ENCODE results near the gene FBN1.

FBN1 gene

DNA sequence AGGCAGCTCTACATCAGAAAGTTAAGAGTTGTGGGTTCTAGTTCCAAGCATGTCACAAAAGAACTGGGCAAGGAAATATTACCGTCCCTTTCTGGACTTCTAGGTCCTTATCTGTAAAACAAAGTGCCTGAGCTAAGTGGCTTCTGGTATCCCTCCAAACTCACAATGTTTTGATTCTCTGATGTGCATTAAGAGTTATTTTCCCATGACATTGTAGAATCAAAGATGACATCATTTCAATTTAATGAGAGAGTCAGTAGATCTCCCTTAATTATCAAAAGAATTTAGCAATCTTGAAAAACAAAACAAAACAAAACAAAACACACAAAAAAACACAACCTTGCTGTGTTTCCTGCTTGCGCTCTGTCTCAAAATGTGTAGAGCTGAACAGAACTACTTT, 225.6 kb downstream of the FBN1 start:
- no peak for DNase-seq

- DNase-seq, result no peak
Measured at GRCh38 chr15:48418343-48418742, 227.2 kb downstream of the FBN1 start.

DNA sequence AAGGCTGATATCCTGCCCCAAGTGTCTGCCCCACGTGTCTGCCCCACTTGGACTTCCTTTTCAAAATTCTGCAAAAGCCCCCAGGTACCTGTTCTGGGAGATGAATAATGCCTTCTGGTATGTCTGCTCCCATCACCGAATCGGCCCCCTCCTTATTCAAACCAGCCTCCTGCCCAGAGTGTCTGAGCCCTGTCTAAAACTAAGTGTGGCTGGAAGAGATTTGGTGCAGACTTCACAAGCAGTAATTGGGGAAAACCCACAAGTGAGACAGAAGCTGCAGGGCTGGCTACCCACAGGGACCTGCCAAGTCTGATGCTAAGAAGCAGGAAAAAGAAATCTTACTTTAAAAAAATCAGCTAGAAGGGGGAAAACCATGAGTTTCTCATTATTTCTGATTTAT, 229.2 kb downstream of the FBN1 start:
- no peak for DNase-seq

- no peak for DNase-seq
Measured at GRCh38 chr15:48415036-48415886, 230.2 kb downstream of the FBN1 start.

GRCh38 chr15:48414015-48414414, 231.5 kb downstream of the FBN1 start:
- no peak for DNase-seq

- no peak for DNase-seq
Measured at GRCh38 chr15:48413304-48413703, 232.2 kb downstream of the FBN1 start.

- no peak for DNase-seq
Measured at GRCh38 chr15:48411971-48412591, 233.4 kb downstream of the FBN1 start.

- no peak for DNase-seq
Measured at GRCh38 chr15:48409623-48410022, 235.9 kb downstream of the FBN1 start.

GRCh38 chr15:48408327-48408726, 237.2 kb downstream of the FBN1 start:
- no peak for DNase-seq

- DNase-seq, result no peak
Measured at GRCh38 chr15:48407646-48408045, 237.9 kb downstream of the FBN1 start.

DNA sequence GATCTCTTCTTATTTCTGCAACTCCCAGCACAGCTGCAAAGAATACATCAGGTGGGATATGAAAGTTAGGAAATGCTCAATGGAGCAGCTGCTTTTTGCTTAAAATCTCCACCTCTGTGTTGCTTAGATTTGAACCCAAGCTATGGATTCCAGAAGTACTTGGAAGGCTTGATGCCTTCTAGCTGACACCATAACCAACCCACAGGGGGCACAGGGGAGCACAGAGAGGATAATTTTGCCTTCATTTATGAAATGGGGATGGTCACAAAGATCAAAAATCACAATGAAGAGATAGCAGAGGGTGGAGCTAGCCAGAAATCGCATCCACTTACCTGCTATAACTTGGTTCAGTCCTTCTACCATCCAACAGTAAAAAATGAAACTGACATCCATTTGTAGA, 238.6 kb downstream of the FBN1 start:
- DNase-seq, result peak; percentile 9

DNA sequence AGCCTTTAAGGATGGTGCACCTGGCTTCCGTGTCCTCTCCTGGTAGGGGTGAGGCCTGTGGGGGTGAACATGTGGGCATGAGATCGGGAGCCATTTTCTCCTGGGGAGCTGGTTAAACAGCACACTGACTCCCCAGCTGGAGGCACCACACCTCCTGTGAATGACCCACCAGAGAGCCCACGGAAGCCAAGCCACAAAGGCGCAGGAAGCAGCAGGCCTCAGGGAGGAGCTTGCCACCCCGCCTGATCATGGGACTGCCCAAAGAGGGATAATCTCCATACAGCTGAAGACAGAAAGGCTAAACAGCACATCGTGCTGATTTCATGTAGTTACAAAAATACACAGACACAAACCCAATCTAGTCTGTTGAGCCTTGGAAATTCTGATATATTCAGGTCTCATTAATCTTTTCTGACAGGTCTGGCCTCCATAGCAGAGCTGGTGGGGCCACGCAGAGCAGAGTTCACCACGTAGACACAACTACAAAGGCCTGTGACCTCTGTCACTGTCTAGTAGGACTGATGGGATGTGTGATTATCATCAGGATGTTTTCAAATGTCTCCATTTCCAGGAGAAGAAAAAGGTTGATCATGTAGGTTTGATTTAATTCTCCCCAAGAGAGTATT, 239.1 kb downstream of the FBN1 start:
- DNase-seq, result no peak

DNA sequence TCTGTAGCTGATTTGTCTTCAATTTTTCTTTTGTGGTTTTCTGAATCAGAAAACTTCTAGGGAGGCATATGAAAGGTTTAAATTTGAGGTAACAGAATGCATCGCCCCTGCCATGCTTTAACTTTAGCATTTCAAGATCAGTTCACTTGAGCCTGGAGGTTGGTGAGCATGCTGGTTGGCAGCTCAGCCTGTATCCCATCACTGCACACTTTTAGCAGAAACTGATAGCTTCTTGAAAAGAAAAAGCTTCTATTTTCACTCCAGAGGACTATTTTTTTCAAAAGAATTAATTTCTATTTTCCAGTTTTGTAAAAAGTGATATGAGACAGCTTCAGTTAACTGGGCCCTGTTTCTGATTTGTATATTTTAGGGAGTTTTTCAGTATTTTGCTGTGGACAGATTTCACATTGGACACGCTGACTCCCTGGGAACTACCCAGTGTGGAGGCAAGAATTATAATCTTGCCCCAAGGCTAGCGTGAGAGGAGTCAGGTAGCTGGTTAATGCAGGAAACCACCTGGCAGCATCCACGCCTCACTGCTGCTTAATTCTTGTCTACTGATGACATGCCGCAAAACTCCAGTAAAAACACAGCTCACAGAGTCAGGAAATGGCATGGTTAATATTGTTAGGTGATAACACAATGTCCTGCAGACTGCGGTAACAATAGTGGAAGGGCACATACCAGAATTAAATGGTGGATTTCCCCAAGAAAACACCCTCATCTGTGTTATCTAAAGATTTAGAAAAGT, 242.9 kb downstream of the FBN1 start:
- DNase-seq, result peak; percentile 53

DNA sequence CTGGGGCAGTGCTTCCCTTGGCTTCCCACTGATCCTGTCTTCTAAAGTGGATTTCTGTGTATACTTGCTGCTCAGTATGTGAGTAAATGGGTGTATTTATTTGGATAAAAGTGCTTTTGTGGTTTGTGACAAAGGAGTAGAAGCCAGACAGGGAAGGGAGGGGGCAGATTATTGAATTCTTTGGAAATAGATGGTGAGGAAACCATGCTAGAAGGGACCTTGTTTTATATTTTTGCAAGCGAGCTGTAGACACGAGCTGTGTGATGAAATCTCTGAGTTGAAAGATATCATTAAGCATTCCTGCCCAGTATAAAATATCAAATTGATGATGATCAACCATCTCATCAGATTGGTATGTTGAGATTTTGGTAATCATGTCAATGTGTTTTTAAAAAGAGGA, 245.4 kb downstream of the FBN1 start:
- peak; percentile 40 for DNase-seq

DNA sequence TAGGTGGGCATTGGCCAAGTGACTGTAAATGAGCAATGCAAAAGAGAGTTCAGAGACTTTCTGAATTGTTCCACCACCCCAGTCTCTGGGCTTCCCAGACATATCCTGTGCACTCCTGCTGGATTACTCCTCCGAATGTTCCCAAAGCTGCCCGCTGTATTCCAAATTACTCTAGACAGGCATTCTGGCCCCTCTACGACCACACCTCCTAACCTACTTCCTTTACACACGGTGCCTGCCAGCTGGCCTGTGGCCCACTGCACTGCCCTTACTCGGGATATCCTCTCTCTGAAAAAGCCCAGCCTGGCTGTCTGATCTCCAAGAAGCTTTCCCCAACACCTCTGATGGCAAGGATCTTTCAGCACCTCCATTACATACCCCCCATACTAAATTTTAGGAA, 247.7 kb downstream of the FBN1 start:
- no peak for DNase-seq

GRCh38 chr15:48396020-48396419, 249.5 kb downstream of the FBN1 start:
- no peak for DNase-seq

DNA sequence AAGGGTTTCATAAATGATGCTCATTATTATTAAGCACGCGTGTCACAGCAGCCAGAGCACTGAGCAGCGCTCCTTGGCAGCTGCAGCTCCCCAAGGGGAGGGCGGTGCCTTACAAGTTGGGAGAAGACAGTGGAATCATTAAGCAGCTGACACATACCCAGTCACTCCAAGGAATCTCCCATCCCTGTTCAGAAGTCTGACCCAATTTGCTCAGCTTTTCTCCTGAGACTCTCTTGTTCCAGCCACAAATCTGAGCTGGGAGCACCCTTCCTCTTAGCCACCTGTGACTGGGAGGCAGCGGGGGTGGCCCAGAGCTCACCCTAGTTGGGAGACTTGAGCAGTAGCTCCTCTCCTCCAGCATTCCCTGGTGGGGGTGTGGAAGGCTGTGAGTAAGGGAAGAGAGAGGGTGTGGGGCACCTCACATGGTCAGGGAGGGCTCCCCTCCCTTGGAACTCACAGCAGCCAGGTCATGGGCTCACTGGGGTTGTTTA, 249.9 kb downstream of the FBN1 start:
- DNase-seq, result peak; percentile 9

- DNase-seq, result peak; percentile 9
Measured at GRCh38 chr15:48394970-48395369, 250.5 kb downstream of the FBN1 start.

GRCh38 chr15:48393645-48394506, 251.6 kb downstream of the FBN1 start:
- peak; percentile 98 for DNase-seq

GRCh38 chr15:48392356-48392755, 253.2 kb downstream of the FBN1 start:
- peak; percentile 68 for DNase-seq

GRCh38 chr15:48391950-48392349, 253.6 kb downstream of the FBN1 start:
- no peak for DNase-seq

DNA sequence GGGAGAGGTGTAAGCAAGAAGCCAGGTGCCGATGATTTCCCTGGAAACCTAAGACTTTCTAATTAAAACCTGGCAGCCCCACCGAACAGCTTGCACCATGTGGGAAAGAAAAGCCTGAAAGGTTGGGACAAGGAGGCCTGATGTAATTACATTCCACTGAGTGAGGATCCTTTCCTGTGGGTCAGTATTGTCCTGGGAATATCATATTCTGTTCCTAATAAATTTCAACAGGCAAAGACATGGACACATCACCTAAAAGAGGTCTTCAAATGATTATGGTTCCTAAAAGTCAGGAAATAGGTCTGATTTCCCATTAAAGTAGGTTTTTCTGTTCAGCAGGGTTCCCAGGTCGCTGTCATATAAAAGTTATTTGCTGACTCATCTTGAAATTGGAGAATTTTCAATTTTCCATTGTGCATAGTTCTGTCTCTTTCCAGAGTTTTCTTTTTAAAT, 255.8 kb downstream of the FBN1 start:
- DNase-seq, result peak; percentile 62
